GM06990 (cell line): Measurements from ENCODE around the gene MAML2.

Experiments used
- DNase-seq: peaks from one replicate; pipeline ENCODE4 v3.0.0-alpha.2; 2011; ENCODE audit not compliant: insufficient read length; ENCODE audit errors: extremely low read depth
- H3K27me3 ChIP-seq: replicated peaks from 2 replicates; pipeline ENCODE4 v1.6.0; 2011; ENCODE audit warnings: low read length; ENCODE audit not compliant: control insufficient read depth, insufficient read depth
- H3K36me3 ChIP-seq: 2 replicates; pipeline ENCODE4 v1.5.1; 2011; ENCODE audit warnings: low read length; ENCODE audit not compliant: control insufficient read depth, insufficient read depth
- H3K4me3 ChIP-seq: replicated peaks from 2 replicates; pipeline ENCODE4 v1.5.1; 2011; ENCODE audit warnings: low read depth, mild to moderate bottlenecking, control low read depth, low read length
- CTCF ChIP-seq: IDR thresholded peaks from 2 replicates; pipeline ENCODE4 v1.5.1; 2011; ENCODE audit warnings: low read length, control low read depth, mild to moderate bottlenecking, inconsistent platforms; ENCODE audit not compliant: insufficient read depth, poor library complexity, severe bottlenecking

The MAML2 gene

GRCh38 chr11:96306071-96306470, 36.9 kb downstream of the MAML2 start:
- no peak for DNase-seq
- TF ChIP-seq CTCF, result no peak
- no peak overlapping the region for H3K4me3 ChIP-seq
- H3K27me3 ChIP-seq, result no peaks in the 10 kb centered on the region
- H3K36me3 ChIP-seq, result no peaks in the 10 kb centered on the region

- H3K36me3 ChIP-seq, result no peaks in the 10 kb centered on the region
- no peak for DNase-seq
- no peak overlapping the region for H3K4me3 ChIP-seq
- no peak for TF ChIP-seq CTCF
- H3K27me3 ChIP-seq, result no peaks in the 10 kb centered on the region
Measured at GRCh38 chr11:96303980-96304379, 39.0 kb downstream of the MAML2 start.

- no peak for DNase-seq
- no peak overlapping the region for H3K4me3 ChIP-seq
- H3K36me3 ChIP-seq, result no peaks in the 10 kb centered on the region
- no peak for TF ChIP-seq CTCF
- no peaks in the 10 kb centered on the region for H3K27me3 ChIP-seq
Measured at GRCh38 chr11:96303064-96303463, 39.9 kb downstream of the MAML2 start.

GRCh38 chr11:96301818-96302217, 41.2 kb downstream of the MAML2 start:
- Histone ChIP-seq H3K36me3 (no peaks in the 10 kb centered on the region), H3K4me3 (no peak overlapping the region), H3K27me3 (no peaks in the 10 kb centered on the region)
- TF ChIP-seq CTCF, result no peak
- no peak for DNase-seq

- Histone ChIP-seq H3K36me3 (no peaks in the 10 kb centered on the region), H3K27me3 (no peaks in the 10 kb centered on the region), H3K4me3 (no peak overlapping the region)
- DNase-seq, result no peak
- TF ChIP-seq CTCF, result no peak
Measured at GRCh38 chr11:96299155-96299888, 43.7 kb downstream of the MAML2 start.

- no peaks in the 10 kb centered on the region for H3K36me3 ChIP-seq
- no peak for TF ChIP-seq CTCF
- H3K27me3 ChIP-seq, result no peaks in the 10 kb centered on the region
- no peak for DNase-seq
- H3K4me3 ChIP-seq, result no peak overlapping the region
Measured at GRCh38 chr11:96295369-96295768, 47.6 kb downstream of the MAML2 start.
